GM18873 (cell line): ENCODE data around the gene TSC22D2.

Source experiments
- ATAC-seq: cut with Tn5 transposase; IDR thresholded peaks from one replicate; pipeline ENCODE4 v1.9.1; 2021; ENCODE audit warnings: mild to moderate bottlenecking, moderate library complexity, moderate number of reproducible peaks; ENCODE audit not compliant: unreplicated experiment, low FRiP score

TSC22D2 gene

GRCh38 chr3:150384296-150385212 lies 23.5 kb upstream of the TSC22D2 start:
- ATAC-seq, result peak; percentile 99

- ATAC-seq, result peak; percentile 37
These were observed 22.5 kb upstream of the TSC22D2 start for GRCh38 chr3:150385296-150386242.

DNA sequence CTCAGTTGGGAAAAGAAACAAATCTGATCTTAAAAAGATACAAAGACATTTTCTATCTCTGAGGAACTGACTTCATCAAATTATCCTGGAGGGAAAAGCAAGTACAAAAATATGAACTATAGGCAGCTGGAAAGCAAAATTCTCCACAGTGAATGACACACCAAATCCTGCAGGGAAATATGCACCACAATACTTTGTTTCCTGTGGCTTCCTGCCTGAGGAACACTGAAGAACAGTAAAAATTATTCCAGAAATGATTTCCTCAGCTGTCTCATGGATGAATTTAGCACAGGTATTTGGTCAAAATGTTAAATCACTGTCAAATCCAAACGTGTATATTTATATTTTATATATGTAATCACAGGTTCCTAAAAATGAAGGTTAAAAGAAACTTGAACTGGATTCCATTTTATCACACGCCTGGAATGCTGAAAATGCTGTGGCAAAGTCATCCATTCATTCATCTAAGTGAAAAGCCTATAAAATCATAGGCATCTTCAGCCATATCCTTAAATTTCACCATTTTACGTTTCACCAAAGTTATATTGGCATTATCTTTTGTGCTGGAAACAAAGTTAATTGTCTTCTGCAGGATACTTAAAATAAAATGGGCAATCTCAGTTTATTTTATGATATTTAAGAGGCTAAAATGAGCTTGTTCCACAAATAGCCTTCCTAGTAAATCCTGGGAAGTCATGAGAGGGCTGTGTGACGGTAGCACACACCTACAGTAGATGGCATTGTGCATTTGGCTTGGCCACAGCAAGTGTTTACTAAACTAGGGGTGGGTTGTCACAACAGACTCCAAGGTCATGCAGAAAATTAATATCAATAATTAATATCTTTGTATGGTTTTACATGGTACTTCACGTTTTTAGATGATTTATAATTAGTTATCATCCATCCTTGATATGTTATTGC lies 19.3 kb upstream of the TSC22D2 start:
- ATAC-seq, result no peak

GRCh38 chr3:150390087-150390486 lies 18.0 kb upstream of the TSC22D2 start:
- ATAC-seq, result no peak

GRCh38 chr3:150391161-150391560 lies 16.9 kb upstream of the TSC22D2 start:
- ATAC-seq, result no peak

- no peak for ATAC-seq
These were observed 14.4 kb upstream of the TSC22D2 start for GRCh38 chr3:150393745-150394144.

DNA sequence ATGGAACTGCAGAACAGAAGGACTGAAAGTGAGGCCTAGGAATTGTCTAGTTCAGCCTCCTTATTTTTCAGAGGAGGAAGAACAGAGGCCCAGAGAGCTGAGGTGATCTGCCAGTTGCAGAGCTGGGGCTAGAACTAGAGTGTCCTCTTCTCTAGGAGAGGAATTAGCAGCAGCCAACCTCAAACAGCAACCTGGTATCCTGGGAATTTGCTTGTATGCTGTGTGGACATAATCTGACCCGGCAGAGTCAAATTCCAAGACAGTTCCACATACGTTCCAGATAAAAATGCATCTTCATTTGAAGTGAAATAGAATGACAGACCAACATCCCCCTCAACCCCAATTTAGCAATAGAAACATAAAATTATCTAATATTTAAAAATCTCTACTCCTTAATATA lies 13.5 kb upstream of the TSC22D2 start:
- ATAC-seq, result no peak

DNA sequence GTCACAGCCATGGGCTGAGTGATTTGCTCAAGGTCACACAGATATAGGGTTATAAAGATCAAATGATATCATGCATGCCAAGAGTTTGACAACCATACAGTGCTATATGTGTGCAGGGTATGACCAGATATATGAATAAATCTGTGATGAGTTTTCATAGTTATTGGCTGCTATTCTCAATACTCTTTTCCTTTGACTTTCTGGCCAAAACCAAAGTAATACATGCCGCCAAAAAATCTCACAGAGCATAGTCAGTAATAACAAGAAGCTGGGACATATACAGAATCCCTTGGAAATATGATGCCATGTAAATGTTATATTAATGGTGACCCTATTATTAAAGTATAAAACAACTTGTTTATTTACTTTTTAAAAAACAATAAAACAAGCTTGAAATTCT lies 11.6 kb upstream of the TSC22D2 start:
- ATAC-seq, result no peak

GRCh38 chr3:150396956-150397550 lies 11.0 kb upstream of the TSC22D2 start:
- no peak for ATAC-seq

- no peak for ATAC-seq
These were observed 9.0 kb upstream of the TSC22D2 start for GRCh38 chr3:150399060-150399459.

GRCh38 chr3:150401285-150401684 lies 6.8 kb upstream of the TSC22D2 start:
- ATAC-seq, result no peak

- ATAC-seq, result no peak
These were observed 5.9 kb upstream of the TSC22D2 start for GRCh38 chr3:150402217-150402616.

DNA sequence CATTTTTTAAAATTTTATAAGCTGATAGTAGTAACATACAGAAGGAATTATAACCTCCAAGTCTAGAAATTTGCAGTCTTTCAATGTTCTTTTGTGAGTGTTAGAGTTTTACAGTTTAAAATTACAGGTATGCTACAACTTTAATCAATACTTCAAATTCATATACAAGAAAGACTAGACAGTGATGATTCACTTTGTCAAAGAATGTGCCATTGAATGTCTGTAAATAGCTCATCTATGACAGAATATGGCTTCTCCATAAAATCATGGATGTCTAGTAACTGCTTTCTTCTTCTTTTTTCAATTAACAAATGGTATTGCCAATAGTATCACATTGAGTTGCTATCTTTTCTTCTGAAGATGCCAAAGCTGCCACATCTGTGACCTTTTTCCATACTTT lies 4.1 kb upstream of the TSC22D2 start:
- ATAC-seq, result no peak

- no peak for ATAC-seq
These were observed 869 bp upstream of the TSC22D2 start for GRCh38 chr3:150407051-150407807.

DNA sequence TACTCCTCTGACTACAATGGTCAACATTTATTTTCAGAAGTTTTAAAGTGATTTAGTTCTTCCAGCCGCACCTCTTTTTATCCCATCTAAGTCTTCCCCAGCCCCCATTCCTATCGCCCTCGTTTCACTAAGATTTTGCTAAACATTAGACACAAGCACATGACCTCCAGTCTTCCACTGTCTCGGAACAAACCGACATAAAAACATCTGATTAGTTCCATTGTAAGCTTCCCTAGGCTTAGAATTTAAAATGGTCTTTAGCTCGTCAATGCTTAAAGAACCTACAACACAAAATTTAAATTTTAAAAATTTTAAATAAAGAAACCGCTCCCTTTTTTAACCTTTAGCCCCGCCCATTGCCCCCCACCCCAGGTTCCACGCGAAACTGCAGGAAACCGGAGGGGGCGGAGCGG lies 284 bp upstream of the TSC22D2 start:
- peak; percentile 11 for ATAC-seq

- ATAC-seq, result peak; percentile 8
These were observed 1.0 kb downstream of the TSC22D2 start for GRCh38 chr3:150409125-150409511.

DNA sequence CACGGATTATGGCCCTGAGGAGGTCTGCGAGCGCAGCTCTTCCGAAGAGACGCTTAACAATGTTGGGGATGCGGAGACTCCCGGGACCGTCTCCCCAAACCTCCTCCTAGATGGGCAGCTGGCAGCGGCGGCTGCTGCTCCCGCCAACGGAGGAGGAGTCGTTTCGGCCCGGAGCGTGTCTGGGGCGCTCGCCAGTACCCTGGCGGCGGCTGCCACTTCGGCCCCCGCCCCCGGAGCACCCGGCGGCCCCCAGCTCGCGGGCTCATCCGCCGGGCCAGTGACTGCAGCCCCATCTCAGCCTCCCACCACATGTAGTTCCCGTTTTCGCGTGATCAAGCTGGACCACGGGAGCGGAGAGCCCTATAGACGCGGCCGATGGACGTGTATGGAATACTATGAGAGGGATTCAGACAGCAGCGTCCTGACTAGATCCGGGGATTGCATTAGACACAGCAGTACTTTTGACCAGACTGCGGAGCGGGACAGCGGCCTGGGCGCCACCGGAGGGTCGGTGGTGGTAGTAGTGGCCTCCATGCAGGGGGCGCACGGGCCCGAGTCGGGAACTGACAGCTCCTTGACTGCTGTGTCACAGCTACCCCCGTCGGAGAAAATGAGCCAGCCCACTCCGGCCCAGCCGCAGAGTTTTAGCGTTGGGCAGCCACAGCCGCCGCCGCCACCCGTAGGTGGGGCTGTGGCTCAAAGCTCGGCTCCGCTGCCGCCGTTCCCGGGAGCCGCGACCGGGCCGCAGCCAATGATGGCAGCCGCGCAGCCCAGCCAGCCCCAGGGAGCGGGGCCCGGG lies 1.6 kb downstream of the TSC22D2 start:
- peak; percentile 31 for ATAC-seq
